CD4-positive, alpha-beta T cell (primary cell): ENCODE measurements around the gene ACAP3. TPM values are rescaled to one million over a fixed set of nuclear protein-coding genes. Genes with fewer than 3 reads are reported as not detected.

Experiments used
- ATAC-seq: fragments of 200-7000 bp; cut with Tn5 transposase; one replicate; pipeline ENCODE4 v1.10.0; 2022; ENCODE audit warnings: mild to moderate bottlenecking; ENCODE audit not compliant: poor library complexity
- CTCF ChIA-PET: fragments of 350-600 bp; sonication (Branson Sonifier 250); formaldehyde crosslinking; loops from one replicate; lab custom pipeline; 2021; ENCODE audit warnings: antibody characterized with exemption, inconsistent platforms; lab: Charles Lee
- POLR2A ChIA-PET: fragments of 350-600 bp; sonication (Branson Sonifier 250); formaldehyde crosslinking; loops from one replicate; lab custom pipeline; 2021; ENCODE audit warnings: antibody characterized with exemption, inconsistent platforms; lab: Charles Lee
- DNase-seq, 14 experiments: peaks; one replicate each; pipeline ENCODE4 v3.0.0-alpha.2; 2013 to 2020; ENCODE audit warnings: mixed read lengths in 2 of 14
- H3K27ac ChIP-seq, 2 donors: one replicate each; pipeline versions ENCODE4 v1.5.1 to v1.7.0; 2013; ENCODE audit warnings: low read length in 2 of 2, low read depth in 1 of 2, mild to moderate bottlenecking in 1 of 2
- H3K27me3 ChIP-seq, 2 experiments: 1 replicate in 1 of 2; 2 replicates in 1 of 2; pipeline versions ENCODE4 v1.6.1 to v1.7.0; 2013; ENCODE audit warnings: low read length in 2 of 2, control low read depth in 1 of 2, mild to moderate bottlenecking in 1 of 2, moderate library complexity in 1 of 2; ENCODE audit not compliant: insufficient read depth in 2 of 2, control insufficient read depth in 1 of 2
- H3K36me3 ChIP-seq: one replicate; pipeline ENCODE4 v1.6.1; 2013; ENCODE audit warnings: low read length, control low read depth; ENCODE audit not compliant: insufficient read depth
- H3K4me1 ChIP-seq: one replicate; pipeline ENCODE4 v1.6.1; 2013; ENCODE audit warnings: low read length, control low read depth; ENCODE audit not compliant: insufficient read depth
- H3K4me3 ChIP-seq: one replicate; pipeline ENCODE4 v1.5.1; 2013; ENCODE audit warnings: mild to moderate bottlenecking, low read length, moderate library complexity
- H3K9me3 ChIP-seq, 2 experiments: 1 replicate in 1 of 2; 2 replicates in 1 of 2; pipeline versions ENCODE4 v1.6.1 to v1.7.0; 2013; ENCODE audit warnings: low read length in 2 of 2, mild to moderate bottlenecking in 2 of 2, control low read depth in 1 of 2, moderate library complexity in 1 of 2; ENCODE audit not compliant: control insufficient read depth in 1 of 2, insufficient read depth in 1 of 2
- H3K27ac Mint-ChIP-seq: one replicate; pipeline ENCODE4 v1.8.0; 2020; ENCODE audit warnings: mixed read lengths
- H3K27me3 Mint-ChIP-seq: one replicate; pipeline ENCODE4 v1.8.0; 2021; ENCODE audit warnings: mixed read lengths
- H3K36me3 Mint-ChIP-seq: one replicate; pipeline ENCODE4 v1.8.0; 2021; ENCODE audit warnings: low read depth, mixed read lengths
- H3K4me1 Mint-ChIP-seq: one replicate; pipeline ENCODE4 v1.8.0; 2021; ENCODE audit warnings: low read depth, mixed read lengths
- H3K4me3 Mint-ChIP-seq: one replicate; pipeline ENCODE4 v1.8.0; 2020; ENCODE audit warnings: mild to moderate bottlenecking, mixed read lengths
- H3K9me3 Mint-ChIP-seq: one replicate; pipeline ENCODE4 v1.8.0; 2020; ENCODE audit warnings: mixed read lengths
- CTCF ChIP-seq: fragments of 200-600 bp; IDR thresholded peaks from one replicate; pipeline ENCODE4 v1.8.0; 2022; ENCODE audit warnings: antibody characterized with exemption, mild to moderate bottlenecking
- intact Hi-C, 2 experiments: fragments of 100-400 bp; cut with DNase I in 1 of 2; cut with micrococcal nuclease in 1 of 2; formaldehyde crosslinking; loops; one replicate each; pipeline versions ENCODE4 v1.15.1 to v1.9.0; 2023 to 2025; cut with DNase I, micrococcal nuclease
- total RNA-seq, 174 experiments: library from RNA in 2 of 174; stranded (reverse) in 2 of 174; gene quantifications; one replicate each; pipeline ENCODE4 v1.2.3 and lab custom pipeline; 2021 to 2026

The ACAP3 gene
- total RNA-seq, 2 experiments from 2014 or later, result 45.3 to 46.4 TPM

DNA sequence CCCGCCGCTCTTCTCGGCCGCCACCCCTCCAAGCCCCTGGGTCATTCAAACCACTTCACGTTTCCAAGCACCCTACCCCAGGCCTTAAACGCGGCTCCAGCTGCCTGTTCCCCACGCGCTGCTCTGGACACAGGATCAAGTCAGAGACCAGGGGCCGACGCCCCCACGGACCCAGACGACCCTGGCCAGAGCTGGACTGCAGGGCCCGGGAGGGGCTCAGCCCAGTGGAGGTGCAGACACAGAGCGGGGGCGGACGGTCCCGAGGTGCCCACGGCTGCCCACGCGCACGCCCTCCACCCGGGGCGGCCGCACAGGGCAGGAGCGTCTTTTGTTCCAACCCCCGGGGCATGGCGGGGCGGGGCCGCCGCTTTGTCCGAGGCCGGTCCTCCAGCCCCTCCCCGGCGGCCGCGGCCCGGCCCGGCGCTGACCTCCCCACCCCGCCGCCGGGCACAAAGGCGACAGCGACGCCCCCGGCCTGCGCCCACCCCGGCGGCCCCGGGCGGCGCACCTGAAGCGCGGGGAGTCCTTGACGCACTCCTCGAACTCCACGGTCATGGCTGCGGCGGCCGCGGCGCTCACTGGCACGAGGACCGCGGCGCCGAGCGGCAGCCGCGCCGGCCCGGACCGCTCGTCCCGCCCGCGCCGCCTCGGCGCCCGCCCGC lies 338 bp downstream of the ACAP3 start:
- Histone ChIP-seq H3K4me3 (peak overlapping the region; percentile 70), H3K36me3 (peaks cover 21% of the 10 kb centered on the region), H3K27me3 (no peaks in the 10 kb centered on the region), H3K4me1 (peaks cover 46% of the 10 kb centered on the region), H3K27ac (no peak overlapping the region), H3K9me3 (no peaks in the 10 kb centered on the region)
- CTCF ChIA-PET, result interaction anchor here (1.4 kb wide), 1 partner anchor 185 kb away, joined by 4 read pairs; no protein-coding TSS in a partner anchor
- no peak for TF ChIP-seq CTCF
- H3K27me3 Mint-ChIP-seq, result no peaks in the 10 kb centered on the region
- H3K36me3 Mint-ChIP-seq, result peaks cover 18% of the 10 kb centered on the region
- ATAC-seq, result no peak
- H3K27ac Mint-ChIP-seq, result peak overlapping the region; percentile 87
- no peak for DNase-seq
- H3K9me3 Mint-ChIP-seq, result no peaks in the 10 kb centered on the region
- POLR2A ChIA-PET, result interaction anchor here (1.8 kb wide), 1 partner anchor 68 kb away, joined by 5 read pairs; the partner anchor contains the start of gene AURKAIP1
- peak overlapping the region; percentile 92 for H3K4me3 Mint-ChIP-seq
- peaks cover 25% of the 10 kb centered on the region for H3K4me1 Mint-ChIP-seq
- intact Hi-C loops, result loop anchor here (5.0 to 10.0 kb wide), 4 partner anchors 67 to 273 kb away; partner anchors contain the start of genes AURKAIP1 (in 1 of the 2) and C1orf159 (in 1 of the 2)

DNA sequence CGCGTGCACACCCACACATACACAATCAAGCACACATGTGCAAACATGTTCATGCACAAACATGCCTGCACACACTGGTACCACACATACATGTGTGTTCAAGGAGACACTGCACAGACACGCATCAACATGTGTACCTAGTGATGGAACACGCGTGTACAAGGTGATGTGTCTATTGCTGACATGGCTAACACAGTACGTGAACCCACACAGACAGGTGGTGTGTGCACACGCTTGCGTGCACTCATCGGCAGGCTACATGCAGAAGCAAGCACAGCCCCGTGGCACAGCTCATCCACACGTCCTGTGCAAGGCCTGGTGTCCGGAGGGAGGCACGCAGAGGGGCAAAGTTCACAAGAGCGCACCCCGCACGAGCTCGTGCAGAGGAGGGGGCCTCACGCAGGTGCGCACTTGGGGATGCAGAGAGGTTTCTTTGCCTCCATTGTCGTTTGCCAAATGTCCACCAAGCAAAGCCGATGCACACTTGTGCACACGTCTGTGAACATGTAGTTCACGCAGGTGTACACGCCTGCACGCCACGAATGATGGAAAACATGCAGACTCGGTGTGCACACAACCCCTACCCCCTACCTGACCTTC lies 969 bp downstream of the ACAP3 start:
- Histone ChIP-seq H3K4me1 (peaks cover 46% of the 10 kb centered on the region), H3K27me3 (no peaks in the 10 kb centered on the region), H3K27ac (no peak overlapping the region), H3K4me3 (peak overlapping the region; percentile 70), H3K36me3 (peaks cover 18% of the 10 kb centered on the region), H3K9me3 (no peaks in the 10 kb centered on the region)
- H3K4me3 Mint-ChIP-seq, result peak overlapping the region; percentile 92
- ChIA-PET POLR2A (interaction anchor here (1.8 kb wide), 1 partner anchor 69 kb away, joined by 5 read pairs; the partner anchor contains the start of gene AURKAIP1), CTCF (interaction anchor here (1.4 kb wide), 1 partner anchor 184 kb away, joined by 4 read pairs; no protein-coding TSS in a partner anchor)
- H3K36me3 Mint-ChIP-seq, result peaks cover 16% of the 10 kb centered on the region
- intact Hi-C loops, result loop anchor here (5.0 to 10.0 kb wide), 4 partner anchors 68 to 272 kb away; partner anchors contain the start of genes AURKAIP1 (in 1 of the 2) and C1orf159 (in 1 of the 2)
- DNase-seq (peak in 2 of 14 experiments; percentile 6 to 52), ATAC-seq (no peak)
- H3K27ac Mint-ChIP-seq, result peak overlapping the region; percentile 87
- TF ChIP-seq CTCF, result no peak
- no peaks in the 10 kb centered on the region for H3K9me3 Mint-ChIP-seq
- no peaks in the 10 kb centered on the region for H3K27me3 Mint-ChIP-seq
- H3K4me1 Mint-ChIP-seq, result peaks cover 25% of the 10 kb centered on the region

GRCh38 chr1:1306070-1306660 lies 1.6 kb downstream of the ACAP3 start:
- H3K4me1 ChIP-seq, result peaks cover 46% of the 10 kb centered on the region
- Mint-ChIP-seq H3K4me1 (peaks cover 25% of the 10 kb centered on the region), H3K36me3 (peaks cover 13% of the 10 kb centered on the region), H3K9me3 (no peaks in the 10 kb centered on the region), H3K27me3 (no peaks in the 10 kb centered on the region), H3K4me3 (peak overlapping the region; percentile 92), H3K27ac (peak overlapping the region; percentile 87)
- no peaks in the 10 kb centered on the region for H3K9me3 ChIP-seq
- peak in 1 of 14 experiments; percentile 51 for DNase-seq
- H3K27me3 ChIP-seq, result no peaks in the 10 kb centered on the region
- no peak for ATAC-seq
- POLR2A ChIA-PET, result interaction anchor here (0.6 to 1.8 kb wide), 2 partner anchors 69 to 209 kb away, joined by 4 to 5 read pairs; partner anchors contain the start of gene AURKAIP1
- CTCF ChIA-PET, result interaction anchor here (1.2 to 1.4 kb wide), 2 partner anchors 184 kb away, joined by 4 read pairs; no protein-coding TSS in a partner anchor
- peak overlapping the region; percentile 2 to 29 for H3K27ac ChIP-seq
- H3K4me3 ChIP-seq, result peak overlapping the region; percentile 70
- no peak for TF ChIP-seq CTCF
- intact Hi-C loops, result loop anchor here (5.0 to 10.0 kb wide), 4 partner anchors 69 to 271 kb away; partner anchors contain the start of genes AURKAIP1 (in 1 of the 2) and C1orf159 (in 1 of the 2)
- peaks cover 12% of the 10 kb centered on the region for H3K36me3 ChIP-seq
